Fibroblast of mammary gland (primary cell): ENCODE results near the gene TULP4.

Source experiments
- DNase-seq: peaks from one replicate; pipeline ENCODE4 v3.0.0-alpha.2; 2010; ENCODE audit warnings: low read depth
- H3K4me3 ChIP-seq: 2 replicates; pipeline ENCODE4 v1.5.1; 2011; ENCODE audit warnings: low read depth, mild to moderate bottlenecking, low read length, moderate library complexity; ENCODE audit not compliant: control insufficient read depth
- TF ChIP-seq, protein P1 (sequence below): conservative IDR thresholded peaks from 2 replicates; pipeline ENCODE4 v1.5.1; 2011; ENCODE audit warnings: low read depth, low read length, inconsistent platforms; ENCODE audit not compliant: control insufficient read depth, insufficient read depth

Gene TULP4

DNA sequence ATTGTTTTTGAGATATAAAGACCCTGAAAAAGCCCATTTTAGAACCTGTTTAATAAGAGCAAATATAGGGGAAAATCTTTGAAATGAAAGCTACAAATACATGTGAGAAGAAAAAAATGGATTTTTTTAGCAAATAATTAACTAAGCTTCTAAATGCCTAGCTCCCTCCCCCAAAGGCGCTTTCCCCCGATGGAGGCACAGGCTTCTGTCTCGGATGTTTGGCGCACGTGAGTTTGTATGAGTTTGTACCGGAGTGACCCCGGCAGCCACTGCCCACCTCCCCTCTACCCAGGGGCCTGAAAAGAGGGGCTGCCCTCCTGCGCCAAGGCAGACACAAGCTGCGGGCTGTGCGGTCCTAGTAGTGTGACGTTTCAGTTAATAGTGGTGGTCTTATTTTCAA, 197.2 kb downstream of the TULP4 start:
- TF ChIP-seq, protein P1, sequence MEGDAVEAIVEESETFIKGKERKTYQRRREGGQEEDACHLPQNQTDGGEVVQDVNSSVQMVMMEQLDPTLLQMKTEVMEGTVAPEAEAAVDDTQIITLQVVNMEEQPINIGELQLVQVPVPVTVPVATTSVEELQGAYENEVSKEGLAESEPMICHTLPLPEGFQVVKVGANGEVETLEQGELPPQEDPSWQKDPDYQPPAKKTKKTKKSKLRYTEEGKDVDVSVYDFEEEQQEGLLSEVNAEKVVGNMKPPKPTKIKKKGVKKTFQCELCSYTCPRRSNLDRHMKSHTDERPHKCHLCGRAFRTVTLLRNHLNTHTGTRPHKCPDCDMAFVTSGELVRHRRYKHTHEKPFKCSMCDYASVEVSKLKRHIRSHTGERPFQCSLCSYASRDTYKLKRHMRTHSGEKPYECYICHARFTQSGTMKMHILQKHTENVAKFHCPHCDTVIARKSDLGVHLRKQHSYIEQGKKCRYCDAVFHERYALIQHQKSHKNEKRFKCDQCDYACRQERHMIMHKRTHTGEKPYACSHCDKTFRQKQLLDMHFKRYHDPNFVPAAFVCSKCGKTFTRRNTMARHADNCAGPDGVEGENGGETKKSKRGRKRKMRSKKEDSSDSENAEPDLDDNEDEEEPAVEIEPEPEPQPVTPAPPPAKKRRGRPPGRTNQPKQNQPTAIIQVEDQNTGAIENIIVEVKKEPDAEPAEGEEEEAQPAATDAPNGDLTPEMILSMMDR: no peak
- H3K4me3 ChIP-seq: no peak overlapping the region
- no peak for DNase-seq

DNA sequence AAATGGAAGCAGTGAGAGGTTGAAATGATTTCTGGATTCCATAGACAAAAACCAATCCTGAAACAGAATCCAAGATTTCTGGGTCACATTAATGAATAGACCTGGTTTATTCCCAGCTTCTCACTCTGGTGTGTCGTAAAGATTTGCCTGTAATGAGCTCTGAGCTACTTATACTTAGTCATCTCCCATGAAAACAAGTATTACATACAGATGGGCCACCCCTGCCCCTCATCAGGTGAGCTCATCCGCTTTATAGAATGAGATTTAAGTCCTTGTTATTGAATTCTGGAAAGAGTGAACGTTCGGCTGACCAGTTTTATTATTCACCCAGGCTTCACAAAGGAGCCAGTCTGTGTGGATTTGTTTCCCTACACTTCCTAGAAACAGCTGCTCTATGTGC, 200.5 kb downstream of the TULP4 start:
- no peak overlapping the region for H3K4me3 ChIP-seq
- TF ChIP-seq, protein P1: no peak
- no peak for DNase-seq

DNA sequence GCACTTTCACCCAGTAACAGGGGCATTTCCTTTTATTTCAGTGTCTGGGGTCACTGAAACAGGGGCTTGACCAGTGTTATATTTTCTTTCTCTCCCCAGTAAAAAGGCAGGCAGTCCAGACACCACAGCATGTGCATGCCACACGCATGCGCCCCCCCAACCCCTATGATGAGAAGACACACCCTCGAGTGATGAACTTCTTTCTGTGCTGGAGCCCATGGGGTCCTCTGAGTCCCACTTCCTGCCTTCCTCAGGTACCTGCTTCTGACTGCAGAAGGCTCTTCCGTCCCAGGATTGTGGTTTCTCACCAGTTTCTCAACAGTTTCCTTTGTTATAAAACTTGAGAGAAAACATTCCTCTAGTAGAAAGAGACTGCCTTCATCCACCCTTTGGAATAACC, 201.9 kb downstream of the TULP4 start:
- DNase-seq: no peak
- TF ChIP-seq, protein P1: no peak

DNA sequence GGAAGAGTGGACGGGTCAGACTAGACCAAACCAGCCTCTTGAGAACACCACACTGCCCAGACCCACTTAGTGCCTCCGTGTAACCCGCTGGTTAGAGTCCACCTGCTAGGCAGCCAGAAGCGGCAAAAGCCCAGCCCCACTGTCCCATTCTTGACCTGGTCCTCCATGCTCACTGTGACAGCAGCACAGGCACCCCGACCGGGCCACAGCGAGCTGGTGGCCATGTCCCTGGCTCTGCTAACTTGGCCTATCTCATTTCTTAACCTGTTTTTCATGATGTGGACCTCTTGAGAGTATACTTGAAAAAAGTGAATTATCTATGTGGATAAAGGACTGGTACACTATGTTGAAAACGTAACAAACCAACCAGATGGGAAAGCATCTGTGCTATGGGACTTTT, 202.7 kb downstream of the TULP4 start:
- H3K4me3 ChIP-seq: no peak overlapping the region
- TF ChIP-seq, protein P1: no peak

More for the DNA sequence above, 201.9 kb downstream of the TULP4 start:
- no peak overlapping the region for H3K4me3 ChIP-seq

DNA sequence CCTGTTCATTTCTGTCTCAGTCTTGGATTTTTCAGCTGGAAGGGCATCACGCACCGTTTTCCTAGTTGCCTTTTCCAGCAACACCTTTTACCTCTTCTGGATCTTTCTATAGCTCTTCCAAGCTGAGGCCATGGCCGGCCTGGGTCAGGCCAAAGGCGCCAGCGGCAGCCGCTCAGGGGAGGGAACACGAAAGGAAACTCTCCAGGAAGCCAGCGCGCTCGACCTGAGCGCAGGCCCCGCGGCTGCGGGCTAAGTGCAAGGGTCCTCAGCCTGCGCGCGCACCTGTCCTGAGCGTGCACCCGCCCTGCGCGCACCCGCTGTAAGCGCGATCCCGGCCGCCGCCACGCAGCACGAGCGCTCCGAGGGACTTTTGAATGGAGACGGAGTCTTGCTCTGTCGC, 203.8 kb downstream of the TULP4 start:
- H3K4me3 ChIP-seq: no peak overlapping the region
- no peak for DNase-seq
- TF ChIP-seq, protein P1: no peak

More for the DNA sequence above, 202.7 kb downstream of the TULP4 start:
- no peak for DNase-seq

DNA sequence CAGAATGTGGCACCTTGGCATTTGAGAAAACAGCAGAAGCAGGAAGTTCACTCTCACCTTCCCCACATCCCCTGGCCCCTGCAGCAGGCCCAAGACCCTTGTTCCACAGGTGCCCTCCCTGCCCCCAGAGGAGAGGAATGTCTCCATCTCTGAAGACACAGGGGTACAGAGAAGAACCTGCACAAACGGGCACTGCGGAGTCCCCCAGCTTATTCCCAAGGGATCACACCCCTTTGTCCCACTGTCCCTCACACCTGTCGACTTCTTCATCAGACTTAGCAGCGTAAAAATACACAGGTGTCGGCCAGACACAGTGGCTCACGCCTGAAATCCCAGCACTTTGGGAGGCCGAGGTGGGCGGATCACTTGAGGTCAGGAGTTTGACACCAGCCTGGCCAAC, 204.8 kb downstream of the TULP4 start:
- TF ChIP-seq, protein P1: no peak
- H3K4me3 ChIP-seq: no peak overlapping the region
- DNase-seq: no peak

DNA sequence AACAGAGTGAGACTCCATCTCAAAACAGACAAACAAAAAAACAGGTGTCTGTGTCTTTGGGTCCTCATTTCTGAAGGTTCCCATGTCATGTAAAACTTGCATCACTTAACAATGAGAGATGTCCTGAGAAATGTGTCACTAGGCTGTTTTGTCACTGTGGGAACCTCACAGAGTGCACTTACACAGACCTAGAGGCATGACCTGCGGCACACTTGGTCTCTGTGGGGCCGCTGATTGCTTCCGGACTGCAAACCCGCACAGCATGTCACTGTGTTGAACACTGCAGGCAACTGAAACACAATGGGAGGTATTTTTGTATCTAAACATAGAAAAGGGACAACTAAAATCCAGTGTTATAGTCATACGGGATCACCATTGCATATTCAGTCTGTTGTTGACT, 205.3 kb downstream of the TULP4 start:
- TF ChIP-seq, protein P1: no peak
- H3K4me3 ChIP-seq: no peak overlapping the region
- DNase-seq: no peak
